HepG2 (cell line): Measurements from ENCODE around the gene PCSK5. TPM values are rescaled to one million over a fixed set of nuclear protein-coding genes. Genes with fewer than 3 reads are reported as not detected.

Experiments
- AHR ChIP-seq: IDR thresholded peaks from 2 replicates; pipeline ENCODE4 v1.6.1; 2018; ENCODE audit warnings: missing genetic modification reagents, missing compliant biosample characterization
- ATF1 ChIP-seq: IDR thresholded peaks from 2 replicates; pipeline ENCODE4 v1.6.1; 2016; ENCODE audit warnings: mild to moderate bottlenecking, control low read depth
- CHD4 ChIP-seq: fragments of 200-600 bp; sonication (generic); IDR thresholded peaks from 2 replicates; pipeline ENCODE4 v1.7.0; 2017; ENCODE audit warnings: mild to moderate bottlenecking, low read length, borderline replicate concordance
- CREB1 ChIP-seq, 2 experiments: fragments of 450-650 bp in 1 of 2; IDR thresholded peaks; 2 replicates each; pipeline ENCODE4 v1.6.1; 2016 to 2017; ENCODE audit warnings: control low read depth in 1 of 2, mild to moderate bottlenecking in 1 of 2, missing compliant biosample characterization in 1 of 2, missing genetic modification characterization in 1 of 2
- IRX3 ChIP-seq: sonication (generic); formaldehyde crosslinking; IDR thresholded peaks from 2 replicates; pipeline ENCODE4 v1.8.1; 2023; ENCODE audit warnings: mild to moderate bottlenecking, low read depth, missing genetic modification reagents, borderline replicate concordance
- PHF21A ChIP-seq: sonication (generic); formaldehyde crosslinking; IDR thresholded peaks from 2 replicates; pipeline ENCODE4 v1.5.0; 2020; ENCODE audit warnings: mild to moderate bottlenecking, missing genetic modification reagents
- SIX4 ChIP-seq: sonication (generic); formaldehyde crosslinking; IDR thresholded peaks from 2 replicates; pipeline ENCODE4 v1.4.0; 2020; ENCODE audit warnings: missing genetic modification reagents
- ZIK1 ChIP-seq: sonication (generic); formaldehyde crosslinking; IDR thresholded peaks from 2 replicates; pipeline ENCODE4 v1.5.0; 2020; ENCODE audit warnings: mild to moderate bottlenecking, low read depth, missing genetic modification reagents, borderline replicate concordance
- ZNF10 ChIP-seq: sonication (generic); formaldehyde crosslinking; IDR thresholded peaks from 2 replicates; pipeline ENCODE4 v1.4.0; 2020; ENCODE audit warnings: mild to moderate bottlenecking, low read depth, missing genetic modification reagents, borderline replicate concordance
- ZNF577 ChIP-seq: sonication (generic); formaldehyde crosslinking; IDR thresholded peaks from 2 replicates; pipeline ENCODE4 v1.4.0; 2020; ENCODE audit warnings: mild to moderate bottlenecking, low read depth, missing genetic modification reagents, borderline replicate concordance
- ZNF607 ChIP-seq: sonication (generic); formaldehyde crosslinking; IDR thresholded peaks from 2 replicates; pipeline ENCODE4 v1.5.1; 2020; ENCODE audit warnings: missing genetic modification reagents, mild to moderate bottlenecking, borderline replicate concordance
- ZNF670 ChIP-seq: sonication (generic); formaldehyde crosslinking; IDR thresholded peaks from 2 replicates; pipeline ENCODE4 v1.8.0; 2022; ENCODE audit warnings: mild to moderate bottlenecking, missing genetic modification reagents, borderline replicate concordance
- ZNF710 ChIP-seq: sonication (generic); formaldehyde crosslinking; IDR thresholded peaks from 2 replicates; pipeline ENCODE4 v1.5.0; 2020; ENCODE audit warnings: mild to moderate bottlenecking, missing genetic modification reagents, borderline replicate concordance
- polyA plus RNA-seq, 8 experiments: library from polyadenylated mRNA; depleted of rRNA in 3 of 8; stranded (reverse) in 7 of 8; unstranded in 1 of 8; fragments of >200 nt; fragmentation: Illumina TruSeq in 4 of 8; extraction: Trizol in 4 of 8; gene quantifications; 2 replicates each; pipeline versions ENCODE4 v1.2.1 to v1.2.3, GENCODE V29; 2011 to 2016; ENCODE audit warnings: low read depth in 4 of 8, missing spikeins in 1 of 8, mixed read lengths in 1 of 8; ENCODE audit not compliant: insufficient read depth in 1 of 8
- total RNA-seq, 5 experiments: library from RNA; depleted of rRNA; stranded (reverse); fragments of >200 nt; fragmentation: Illumina TruSeq; extraction: Trizol; gene quantifications; 2 replicates each; pipeline ENCODE4 v1.2.3, GENCODE V29; 2016; ENCODE audit warnings: low read depth in 1 of 5
- TF ChIP-seq, protein P1 (sequence below): sonication (generic); formaldehyde crosslinking; IDR thresholded peaks from 2 replicates; pipeline ENCODE4 v1.4.0; 2020; ENCODE audit warnings: missing genetic modification reagents, borderline replicate concordance
- TF ChIP-seq, protein P2 (sequence below): sonication (generic); formaldehyde crosslinking; conservative IDR thresholded peaks from 2 replicates; pipeline ENCODE4 v1.4.0; 2020; ENCODE audit warnings: missing genetic modification reagents
- TF ChIP-seq, protein P3 (sequence below): sonication (generic); formaldehyde crosslinking; IDR thresholded peaks from 2 replicates; pipeline ENCODE4 v1.5.0; 2020; ENCODE audit warnings: missing genetic modification reagents
- TF ChIP-seq, protein P4 (sequence below): sonication (generic); formaldehyde crosslinking; conservative IDR thresholded peaks from 2 replicates; pipeline ENCODE4 v1.8.1; 2023; ENCODE audit warnings: missing genetic modification reagents

The PCSK5 gene
- total and polyA plus RNA-seq, 2 of the 13 experiments (the other 11 are each of a cell fraction or from before 2014, with no cell fraction given): 0.55 to 0.66 TPM

- TF ChIP-seq, protein P1, sequence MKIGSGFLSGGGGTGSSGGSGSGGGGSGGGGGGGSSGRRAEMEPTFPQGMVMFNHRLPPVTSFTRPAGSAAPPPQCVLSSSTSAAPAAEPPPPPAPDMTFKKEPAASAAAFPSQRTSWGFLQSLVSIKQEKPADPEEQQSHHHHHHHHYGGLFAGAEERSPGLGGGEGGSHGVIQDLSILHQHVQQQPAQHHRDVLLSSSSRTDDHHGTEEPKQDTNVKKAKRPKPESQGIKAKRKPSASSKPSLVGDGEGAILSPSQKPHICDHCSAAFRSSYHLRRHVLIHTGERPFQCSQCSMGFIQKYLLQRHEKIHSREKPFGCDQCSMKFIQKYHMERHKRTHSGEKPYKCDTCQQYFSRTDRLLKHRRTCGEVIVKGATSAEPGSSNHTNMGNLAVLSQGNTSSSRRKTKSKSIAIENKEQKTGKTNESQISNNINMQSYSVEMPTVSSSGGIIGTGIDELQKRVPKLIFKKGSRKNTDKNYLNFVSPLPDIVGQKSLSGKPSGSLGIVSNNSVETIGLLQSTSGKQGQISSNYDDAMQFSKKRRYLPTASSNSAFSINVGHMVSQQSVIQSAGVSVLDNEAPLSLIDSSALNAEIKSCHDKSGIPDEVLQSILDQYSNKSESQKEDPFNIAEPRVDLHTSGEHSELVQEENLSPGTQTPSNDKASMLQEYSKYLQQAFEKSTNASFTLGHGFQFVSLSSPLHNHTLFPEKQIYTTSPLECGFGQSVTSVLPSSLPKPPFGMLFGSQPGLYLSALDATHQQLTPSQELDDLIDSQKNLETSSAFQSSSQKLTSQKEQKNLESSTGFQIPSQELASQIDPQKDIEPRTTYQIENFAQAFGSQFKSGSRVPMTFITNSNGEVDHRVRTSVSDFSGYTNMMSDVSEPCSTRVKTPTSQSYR (CRISPR knock-in tag): peak; percentile 89
- TF ChIP-seq CREB1 (IDR thresholded peaks at IDR 0.05) (no peak), CREB1 (CRISPR knock-in tag; IDR thresholded peaks at IDR 0.05) (no peak), IRX3 (CRISPR knock-in tag) (peak; percentile 85; the same call in 1 of the 2 replicates), AHR (no peak; the same call in 1 of the 2 replicates), ZNF10 (no peak), ATF1 (CRISPR knock-in tag) (no peak), ZNF607 (CRISPR knock-in tag) (peak; percentile 57; the same call in 1 of the 2 replicates), CHD4 (no peak), ZNF710 (CRISPR knock-in tag) (peak; percentile 51; the same call in 1 of the 2 replicates), SIX4 (CRISPR knock-in tag) (no peak), ZNF577 (CRISPR knock-in tag) (no peak), ZIK1 (CRISPR knock-in tag) (no peak), PHF21A (CRISPR knock-in tag) (peak; percentile 70; the same call in 1 of the 2 replicates), ZNF670 (CRISPR knock-in tag) (no peak; the same call in 1 of the 2 replicates)
- TF ChIP-seq, protein P2, sequence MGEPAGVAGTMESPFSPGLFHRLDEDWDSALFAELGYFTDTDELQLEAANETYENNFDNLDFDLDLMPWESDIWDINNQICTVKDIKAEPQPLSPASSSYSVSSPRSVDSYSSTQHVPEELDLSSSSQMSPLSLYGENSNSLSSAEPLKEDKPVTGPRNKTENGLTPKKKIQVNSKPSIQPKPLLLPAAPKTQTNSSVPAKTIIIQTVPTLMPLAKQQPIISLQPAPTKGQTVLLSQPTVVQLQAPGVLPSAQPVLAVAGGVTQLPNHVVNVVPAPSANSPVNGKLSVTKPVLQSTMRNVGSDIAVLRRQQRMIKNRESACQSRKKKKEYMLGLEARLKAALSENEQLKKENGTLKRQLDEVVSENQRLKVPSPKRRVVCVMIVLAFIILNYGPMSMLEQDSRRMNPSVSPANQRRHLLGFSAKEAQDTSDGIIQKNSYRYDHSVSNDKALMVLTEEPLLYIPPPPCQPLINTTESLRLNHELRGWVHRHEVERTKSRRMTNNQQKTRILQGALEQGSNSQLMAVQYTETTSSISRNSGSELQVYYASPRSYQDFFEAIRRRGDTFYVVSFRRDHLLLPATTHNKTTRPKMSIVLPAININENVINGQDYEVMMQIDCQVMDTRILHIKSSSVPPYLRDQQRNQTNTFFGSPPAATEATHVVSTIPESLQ (CRISPR knock-in tag): no peak; the same call in 1 of the 2 replicates
- TF ChIP-seq, protein P3, sequence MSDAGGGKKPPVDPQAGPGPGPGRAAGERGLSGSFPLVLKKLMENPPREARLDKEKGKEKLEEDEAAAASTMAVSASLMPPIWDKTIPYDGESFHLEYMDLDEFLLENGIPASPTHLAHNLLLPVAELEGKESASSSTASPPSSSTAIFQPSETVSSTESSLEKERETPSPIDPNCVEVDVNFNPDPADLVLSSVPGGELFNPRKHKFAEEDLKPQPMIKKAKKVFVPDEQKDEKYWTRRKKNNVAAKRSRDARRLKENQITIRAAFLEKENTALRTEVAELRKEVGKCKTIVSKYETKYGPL (CRISPR knock-in tag): 0 out of 2 replicates have a peak, but pooled peaks have one; percentile 18
- TF ChIP-seq, protein P4, sequence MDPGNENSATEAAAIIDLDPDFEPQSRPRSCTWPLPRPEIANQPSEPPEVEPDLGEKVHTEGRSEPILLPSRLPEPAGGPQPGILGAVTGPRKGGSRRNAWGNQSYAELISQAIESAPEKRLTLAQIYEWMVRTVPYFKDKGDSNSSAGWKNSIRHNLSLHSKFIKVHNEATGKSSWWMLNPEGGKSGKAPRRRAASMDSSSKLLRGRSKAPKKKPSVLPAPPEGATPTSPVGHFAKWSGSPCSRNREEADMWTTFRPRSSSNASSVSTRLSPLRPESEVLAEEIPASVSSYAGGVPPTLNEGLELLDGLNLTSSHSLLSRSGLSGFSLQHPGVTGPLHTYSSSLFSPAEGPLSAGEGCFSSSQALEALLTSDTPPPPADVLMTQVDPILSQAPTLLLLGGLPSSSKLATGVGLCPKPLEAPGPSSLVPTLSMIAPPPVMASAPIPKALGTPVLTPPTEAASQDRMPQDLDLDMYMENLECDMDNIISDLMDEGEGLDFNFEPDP (CRISPR knock-in tag): no peak
Measured at GRCh38 chr9:76394195-76394959, 503.9 kb downstream of the PCSK5 start, which contains the start of gene RFK (continued).
